Heart left ventricle (tissue), 16 donors: Measurements from ENCODE around the gene OR5AS1. TPM values are rescaled to one million over a fixed set of nuclear protein-coding genes. Genes with fewer than 3 reads are reported as not detected.

Experiments
- ATAC-seq, 4 donors: fragments of 200-7000 bp; cut with Tn5 transposase; one replicate each; pipeline ENCODE4 v1.9.1; 2020 to 2022; ENCODE audit warnings: moderate library complexity in 4 of 4, mild to moderate bottlenecking in 3 of 4, moderate number of reproducible peaks in 1 of 4
- DNase-seq, 5 donors: peaks; one replicate each; pipeline ENCODE4 v3.0.0-alpha.2; 2020
- H3K27ac ChIP-seq, 12 donors: fragments of 200-600 bp; sonication (generic) in 4 of 12; one replicate each; pipeline versions ENCODE4 v1.5.0 to v1.8.0; 2016 to 2022; ENCODE audit warnings: mild to moderate bottlenecking in 2 of 12
- H3K27me3 ChIP-seq, 9 donors: fragments of 200-600 bp; sonication (generic) in 2 of 9; one replicate each; pipeline versions ENCODE4 v1.5.1 to v1.8.0; 2016 to 2022; ENCODE audit warnings: mild to moderate bottlenecking in 3 of 9
- H3K36me3 ChIP-seq, 9 donors: fragments of 200-600 bp; sonication (generic) in 2 of 9; one replicate each; pipeline versions ENCODE4 v1.5.0 to v1.8.0; 2018 to 2022; ENCODE audit warnings: mild to moderate bottlenecking in 2 of 9
- H3K4me1 ChIP-seq, 12 donors: fragments of 200-600 bp; sonication (generic) in 4 of 12; one replicate each; pipeline versions ENCODE4 v1.5.0 to v1.8.0; 2016 to 2022; ENCODE audit warnings: mild to moderate bottlenecking in 3 of 12
- H3K4me3 ChIP-seq, 12 donors: fragments of 200-600 bp; sonication (generic) in 4 of 12; one replicate each; pipeline versions ENCODE4 v1.5.0 to v1.8.0; 2017 to 2022; ENCODE audit warnings: mild to moderate bottlenecking in 9 of 12, moderate library complexity in 4 of 12
- H3K9me3 ChIP-seq, 12 donors: fragments of 200-600 bp; sonication (generic) in 4 of 12; one replicate each; pipeline versions ENCODE4 v1.5.0 to v1.8.0; 2016 to 2022; ENCODE audit warnings: mild to moderate bottlenecking in 1 of 12
- POLR2A ChIP-seq, 2 donors: fragments of 450-650 bp; IDR thresholded peaks; one replicate each; pipeline ENCODE4 v1.6.1; 2017; ENCODE audit warnings: antibody characterized with exemption in 2 of 2, mild to moderate bottlenecking in 2 of 2, moderate library complexity in 2 of 2
- WGBS, 4 donors: extraction: QIAGEN DNeasy Blood & Tissue Kit in 2 of 4; methylation state at CpG; one replicate each; pipeline versions ENCODE4 v1.1.5 to v1.1.7; 2013 to 2018; 5-methylcytosine and 5-hydroxymethylcytosine counted together
- intact Hi-C, 10 donors: fragments of 100-400 bp; cut with DNase I; formaldehyde crosslinking; loops; one replicate each; pipeline versions ENCODE4 v1.11.1 to v1.14.2; 2022
- long read RNA-seq, 3 donors: library from polyadenylated mRNA; unstranded; transcript quantifications; one replicate each; pipeline ENCODE4 v2.0.0, GENCODE V29; 2020 to 2021
- polyA plus RNA-seq, 2 donors: library from polyadenylated mRNA; stranded (reverse); fragments of 200-250 nt; gene quantifications; one replicate each; pipeline ENCODE4 v1.2.3, GENCODE V29; 2013
- total RNA-seq, 9 donors: library from RNA; depleted of rRNA in 2 of 9; stranded (reverse); fragments of >200 nt in 2 of 9; fragmentation: NEBNext Ultra II Directional in 3 of 9; extraction: Animal tissue kit (Norgen Biotek cat#: 25700) in 3 of 9; gene quantifications; one replicate each; pipeline versions ENCODE4 v1.1.0 to v1.2.4, GENCODE V29; 2016 to 2023
- TF ChIP-seq, protein P1 (sequence below), 12 donors: fragments of 200-600 bp; sonication (generic) in 4 of 12; IDR thresholded peaks; one replicate each; pipeline versions ENCODE4 v1.5.0 to v1.8.0; 2018 to 2022; ENCODE audit warnings: antibody characterized with exemption in 12 of 12, mild to moderate bottlenecking in 5 of 12
- donor health status: ischemic (EF 13 %, LVEDD 7.1; RV severe dilation, severe dysfunction).
- donor health status: healthy with polysubstance abuse.
- donor health status: DM: no; HTN: yes; CAD: no.
- donor health status: DM: no; HTN: no; CAD: no.
- donor health status: ischemic (EF 25% LVEDD 6.9; RV normal size, moderate dysfunction).
- donor health status: ischemic (EF 25% LVEDD 5.7; RV mildly dilated, moderate dysfunction).
- donor health status: healthy.
- donor health status: DM: yes; HTN: yes; CAD: no.
- donor health status: ischemic (EF 35%, LVEDD 5.7; RV mildly dilated, moderate dysfunction).
- donor health status: nonischemic (EF 11% LVEDD 7.7; RV severe dilation, severe dysfunction).
- donor health status: DM: yes; HTN: yes; CAD: no.
- donor health status: PGD.
- donor health status: ischemic (EF 29% LVEDD 5.4; RV normal size, mild dysfunction).
- donor health status: nonischemic (EF 23%, LVEDD 6.1; RV moderate dilation, normal function).

OR5AS1 gene
- total RNA-seq, result not detected
- polyA plus RNA-seq, result not detected
- long read RNA-seq, donor 1, result 0 reads
- long read RNA-seq, donor 2, result 0 reads
- long read RNA-seq, donor 3, result 0 reads

- TF ChIP-seq, protein P1, sequence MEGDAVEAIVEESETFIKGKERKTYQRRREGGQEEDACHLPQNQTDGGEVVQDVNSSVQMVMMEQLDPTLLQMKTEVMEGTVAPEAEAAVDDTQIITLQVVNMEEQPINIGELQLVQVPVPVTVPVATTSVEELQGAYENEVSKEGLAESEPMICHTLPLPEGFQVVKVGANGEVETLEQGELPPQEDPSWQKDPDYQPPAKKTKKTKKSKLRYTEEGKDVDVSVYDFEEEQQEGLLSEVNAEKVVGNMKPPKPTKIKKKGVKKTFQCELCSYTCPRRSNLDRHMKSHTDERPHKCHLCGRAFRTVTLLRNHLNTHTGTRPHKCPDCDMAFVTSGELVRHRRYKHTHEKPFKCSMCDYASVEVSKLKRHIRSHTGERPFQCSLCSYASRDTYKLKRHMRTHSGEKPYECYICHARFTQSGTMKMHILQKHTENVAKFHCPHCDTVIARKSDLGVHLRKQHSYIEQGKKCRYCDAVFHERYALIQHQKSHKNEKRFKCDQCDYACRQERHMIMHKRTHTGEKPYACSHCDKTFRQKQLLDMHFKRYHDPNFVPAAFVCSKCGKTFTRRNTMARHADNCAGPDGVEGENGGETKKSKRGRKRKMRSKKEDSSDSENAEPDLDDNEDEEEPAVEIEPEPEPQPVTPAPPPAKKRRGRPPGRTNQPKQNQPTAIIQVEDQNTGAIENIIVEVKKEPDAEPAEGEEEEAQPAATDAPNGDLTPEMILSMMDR (IDR thresholded peaks at IDR 0.05), result no peak
- TF ChIP-seq POLR2A (IDR thresholded peaks at IDR 0.05), result no peak
- H3K4me3 ChIP-seq, result no peak within 1 kb of the TSS
- H3K4me1 ChIP-seq, result no peaks in the 10 kb centered on the region
- ATAC-seq (no peak), DNase-seq (no peak)
- intact Hi-C loops, result no loop called here
- H3K27ac ChIP-seq, result no peak within 1 kb of the TSS
- H3K36me3 ChIP-seq, result no peaks in the 10 kb centered on the region
- peaks cover 0 to 5% (median 0%) of the 10 kb centered on the region in 12 donors for H3K9me3 ChIP-seq
- no peaks in the 10 kb centered on the region for H3K27me3 ChIP-seq
These were observed at the start of gene OR5AS1 for GRCh38 chr11:56027354-56027753. Gene OR5AS1, plus strand, starts transcription at chr11:56027654. Its CDS starts 2,765 bp downstream, at chr11:56030419.

DNA sequence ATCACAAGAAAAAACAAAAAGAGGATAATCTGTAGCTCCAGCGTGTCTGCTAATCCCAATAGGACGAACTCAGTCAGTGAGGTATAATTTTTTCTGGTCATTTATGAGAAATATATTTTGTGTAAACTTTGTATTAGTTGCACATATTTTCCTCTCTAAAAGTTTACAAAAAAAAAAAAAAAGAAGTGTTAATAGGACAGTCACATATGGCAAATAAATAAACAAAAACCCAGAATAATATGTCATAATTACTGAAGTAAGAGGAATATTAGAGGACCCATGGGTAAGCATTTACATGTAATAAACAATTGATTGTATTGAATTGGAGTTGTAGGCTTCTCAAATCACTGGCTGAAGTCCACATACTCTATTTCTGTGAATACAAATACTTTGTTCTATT, 32.9 kb upstream of the OR5AS1 start, which contains the start of gene OR5F1:
TSS of gene OR5F1 (minus strand) at position 101 of the 400 bp plus-strand sequence. CDS start at position 101, 0 bp downstream.
- Histone ChIP-seq H3K4me1 (no peaks in the 10 kb centered on the region), H3K27me3 (no peaks in the 10 kb centered on the region), H3K27ac (no peak within 1 kb of the TSS), H3K36me3 (no peaks in the 10 kb centered on the region), H3K9me3 (peaks cover 0 to 8% (median 0%) of the 10 kb centered on the region in 12 donors), H3K4me3 (no peak within 1 kb of the TSS)
- intact Hi-C loops, result no loop called here
- DNase-seq (no peak), ATAC-seq (no peak)
- TF ChIP-seq POLR2A (IDR thresholded peaks at IDR 0.05), result no peak
- TF ChIP-seq, protein P1 (IDR thresholded peaks at IDR 0.05), result no peak
- 50 to 64% (median 58%) methylated on average over 2 of the region's 2 CpGs for WGBS, 4 donors

- Histone ChIP-seq H3K9me3 (peaks cover 0 to 6% (median 0%) of the 10 kb centered on the region in 12 donors), H3K27ac (no peak overlapping the region), H3K36me3 (no peaks in the 10 kb centered on the region), H3K4me1 (no peaks in the 10 kb centered on the region), H3K27me3 (no peaks in the 10 kb centered on the region), H3K4me3 (no peak overlapping the region)
- DNase-seq (no peak), ATAC-seq (no peak)
- no peak for TF ChIP-seq POLR2A (IDR thresholded peaks at IDR 0.05)
- TF ChIP-seq, protein P1 (IDR thresholded peaks at IDR 0.05), result no peak
- intact Hi-C loops, result no loop called here
These were observed 16.7 kb upstream of the OR5AS1 start for GRCh38 chr11:56010716-56011115.

DNA sequence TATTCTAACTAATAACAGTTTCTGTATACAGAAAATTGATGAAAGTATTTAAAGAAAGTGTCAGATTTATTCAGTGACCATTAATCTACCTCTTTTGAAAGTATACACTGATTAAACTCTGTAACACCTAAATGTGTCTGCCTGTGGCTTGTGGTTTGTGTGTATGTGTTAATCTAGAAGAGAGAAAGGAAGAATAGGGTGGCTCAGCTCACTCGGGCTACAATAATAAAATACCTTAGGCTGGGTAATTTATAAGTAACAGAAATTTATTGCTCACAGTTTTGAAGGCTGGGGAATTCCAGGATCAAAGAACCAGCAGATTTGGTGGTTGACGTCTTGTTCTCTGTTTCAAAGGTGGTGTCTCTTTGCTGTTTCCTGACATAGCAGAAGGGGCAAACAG, 13.6 kb upstream of the OR5AS1 start:
- intact Hi-C loops, result no loop called here
- DNase-seq, result no peak
- Histone ChIP-seq H3K4me1 (no peaks in the 10 kb centered on the region), H3K36me3 (no peaks in the 10 kb centered on the region), H3K27ac (no peak overlapping the region), H3K4me3 (no peak overlapping the region), H3K9me3 (peaks cover 0 to 6% (median 0%) of the 10 kb centered on the region in 12 donors), H3K27me3 (no peaks in the 10 kb centered on the region)
- no peak for ATAC-seq
- TF ChIP-seq, protein P1 (IDR thresholded peaks at IDR 0.05), result no peak
- TF ChIP-seq POLR2A (IDR thresholded peaks at IDR 0.05), result no peak
- 62 to 74% (median 68%) methylated on average over 2 of the region's 2 CpGs for WGBS, 4 donors
